Measurements from ENCODE around the gene PTPRD.
"Not testable (repeated sequence)": the region's sequence is repeated elsewhere in the genome, so short reads cannot be mapped to it uniquely, and the experiment has no call there.

PTPRD gene

GRCh38 chr9:10449201-10449617, 163.6 kb downstream of the PTPRD start:
- not testable (repeated sequence) for DNase-seq

GRCh38 chr9:10447036-10447435, 165.8 kb downstream of the PTPRD start:
- DNase-seq: no peak

- no peak for DNase-seq
Observed at GRCh38 chr9:10443868-10444204, 169.0 kb downstream of the PTPRD start.

DNA sequence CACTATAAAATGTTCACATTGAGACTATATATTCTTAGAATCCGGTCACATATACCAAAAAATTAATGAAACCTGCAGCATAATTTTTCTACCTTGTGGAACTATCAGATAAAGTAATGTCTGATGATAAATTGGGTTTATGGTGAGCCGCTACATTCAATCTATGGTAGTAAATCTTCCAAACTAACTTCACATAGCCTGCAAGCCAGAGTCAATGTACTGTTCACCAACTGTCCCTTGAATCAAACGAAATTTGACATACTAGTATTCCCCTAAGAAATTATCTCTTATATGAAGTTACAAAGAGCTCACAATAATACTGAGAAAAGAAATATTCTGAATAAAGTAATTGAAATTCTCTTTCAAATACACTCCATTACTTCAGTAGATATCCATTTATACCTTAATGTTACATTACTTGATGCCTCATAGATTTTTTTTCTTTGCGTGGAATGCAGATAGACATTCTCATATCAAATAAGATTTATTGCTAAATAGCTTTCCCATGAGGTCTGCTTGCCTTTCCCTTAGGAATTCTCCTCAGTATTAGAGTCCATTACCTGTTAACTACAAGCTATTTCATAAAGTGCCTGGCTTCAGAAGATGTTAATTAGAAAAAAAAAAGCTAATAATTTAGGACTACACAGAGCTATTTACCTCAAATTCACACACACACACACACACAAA, 169.5 kb downstream of the PTPRD start:
- DNase-seq: no peak

DNA sequence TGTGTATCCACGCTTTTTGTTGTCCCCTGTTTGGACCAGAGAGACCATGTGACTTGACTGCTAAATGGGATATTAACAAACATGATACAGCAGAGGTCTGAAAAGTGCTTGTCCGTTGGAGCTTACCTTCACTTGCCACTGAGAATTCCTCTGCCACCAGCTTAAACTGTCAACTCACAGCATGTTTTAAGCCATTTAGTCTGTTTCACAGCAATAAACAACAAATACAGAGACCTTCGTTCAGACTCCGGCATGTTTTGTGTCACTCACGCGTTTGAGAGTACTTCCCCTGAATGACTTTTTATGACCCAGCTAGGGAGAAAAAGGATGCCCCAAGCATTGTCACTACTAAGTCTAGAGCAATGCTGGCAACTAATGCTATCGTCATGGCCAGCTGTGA, 173.8 kb downstream of the PTPRD start:
- DNase-seq: no peak

- DNase-seq: no peak
Observed at GRCh38 chr9:10436756-10437155, 176.0 kb downstream of the PTPRD start.

DNA sequence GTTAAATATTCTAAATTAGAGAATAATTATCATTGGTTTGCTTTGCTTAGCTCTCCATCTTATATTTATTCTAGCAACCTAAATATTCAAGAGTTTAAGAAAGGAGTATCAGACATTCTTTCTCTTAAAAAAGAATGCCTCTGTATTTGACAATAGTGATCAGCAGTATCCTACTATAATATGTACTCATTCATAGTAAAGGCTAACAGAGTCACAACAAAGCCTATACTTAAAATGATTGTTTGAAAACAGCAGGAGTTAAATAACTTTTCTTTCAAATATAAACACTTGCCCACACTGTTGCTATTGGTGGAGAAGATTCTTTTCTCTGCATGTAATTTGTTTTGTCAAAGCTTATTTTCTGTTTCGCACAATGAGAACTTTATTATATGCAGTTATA, 178.4 kb downstream of the PTPRD start:
- no peak for DNase-seq

- no peak for DNase-seq
Observed at GRCh38 chr9:10411272-10411671, 201.5 kb downstream of the PTPRD start.

GRCh38 chr9:10403283-10403682, 209.5 kb downstream of the PTPRD start:
- no peak for DNase-seq

- DNase-seq: peak; percentile 7
Observed at GRCh38 chr9:10396615-10397014, 216.2 kb downstream of the PTPRD start.

- DNase-seq: no peak
Observed at GRCh38 chr9:10387282-10387681, 225.5 kb downstream of the PTPRD start.

GRCh38 chr9:10371824-10372223, 241.0 kb downstream of the PTPRD start:
- DNase-seq: no peak

- DNase-seq: peak; percentile 21
Observed at GRCh38 chr9:10366171-10366779, 246.5 kb downstream of the PTPRD start.

- DNase-seq: no peak
Observed at GRCh38 chr9:10354591-10354990, 258.2 kb downstream of the PTPRD start.

DNA sequence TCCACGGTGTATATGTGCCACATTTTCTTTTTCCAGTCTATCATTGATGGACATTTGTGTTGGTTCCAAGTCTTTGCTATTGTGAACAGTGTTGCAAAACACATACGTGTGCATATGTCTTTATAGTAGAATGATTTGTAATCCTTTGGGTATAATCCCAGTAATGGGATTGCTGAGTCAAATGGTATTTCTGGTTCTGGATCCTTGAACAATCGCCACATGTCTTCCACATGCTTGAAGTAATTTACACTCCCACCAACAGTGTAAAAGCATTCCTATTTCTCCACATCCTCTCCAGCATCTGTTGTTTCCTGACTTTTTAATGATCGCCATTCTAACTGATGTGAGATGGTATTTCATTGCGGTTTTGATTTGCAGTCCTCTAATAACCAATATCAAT, 267.2 kb downstream of the PTPRD start:
- not testable (repeated sequence) for DNase-seq

GRCh38 chr9:10341057-10341456, 271.7 kb downstream of the PTPRD start:
- DNase-seq: no peak

DNA sequence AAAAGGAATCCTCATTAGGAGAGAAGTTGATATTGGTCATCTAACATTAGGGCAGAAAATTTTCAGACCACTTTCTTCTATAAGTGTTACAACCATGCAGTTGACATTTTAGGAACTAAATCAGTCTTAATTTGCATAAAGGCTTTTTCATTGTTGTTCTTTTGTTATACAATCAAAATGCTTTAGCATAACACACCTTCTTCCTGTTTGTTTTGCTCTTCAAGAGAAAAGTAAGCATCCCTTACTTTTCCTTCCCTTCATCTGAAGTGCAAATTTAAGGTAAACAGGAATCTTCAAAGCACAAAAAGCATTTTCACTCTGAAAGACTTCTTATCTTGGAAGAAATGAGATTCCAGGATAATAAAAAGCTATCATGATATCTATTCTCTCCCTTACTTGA, 273.6 kb downstream of the PTPRD start:
- no peak for DNase-seq

DNA sequence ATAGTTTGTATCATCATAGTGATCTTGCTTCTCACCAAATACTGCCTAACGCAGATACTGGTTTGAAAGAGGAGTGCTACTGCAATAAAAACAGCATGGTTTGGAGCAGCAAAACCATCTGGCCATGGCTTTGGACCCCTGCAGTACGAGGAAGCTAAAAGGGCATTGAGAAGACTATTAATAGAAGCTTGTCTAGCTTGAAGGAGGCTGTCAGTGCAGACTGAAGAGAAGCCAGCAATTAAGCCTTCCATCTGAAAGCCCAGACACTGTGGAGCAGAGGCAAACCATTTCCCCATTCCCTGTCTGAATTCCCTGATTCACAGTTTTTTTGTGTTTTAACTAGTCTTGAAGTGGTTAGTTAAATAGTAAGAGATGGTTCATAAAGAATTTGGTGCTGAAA, 281.6 kb downstream of the PTPRD start:
- DNase-seq: no peak

GRCh38 chr9:10282084-10282483, 330.7 kb downstream of the PTPRD start:
- no peak for DNase-seq

GRCh38 chr9:10274988-10275387, 337.8 kb downstream of the PTPRD start:
- no peak for DNase-seq

DNA sequence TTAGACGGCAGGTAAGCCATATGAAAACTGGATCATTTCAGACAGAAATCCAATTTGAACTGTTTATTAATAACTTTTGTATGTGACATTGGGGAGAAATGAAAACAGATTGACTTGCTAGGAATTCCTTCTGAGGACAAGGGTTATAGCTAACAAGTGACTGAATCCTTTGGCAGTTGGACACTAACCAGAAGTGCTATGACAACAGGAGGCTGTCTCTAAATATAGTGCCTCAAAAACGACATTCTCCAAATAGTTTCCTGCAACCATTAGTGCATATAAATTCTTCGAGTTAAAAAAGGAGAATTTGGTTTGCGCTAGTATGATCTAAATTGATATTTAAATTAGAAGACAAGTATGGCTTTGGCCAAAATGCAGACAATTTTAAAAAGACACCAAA, 338.6 kb downstream of the PTPRD start:
- DNase-seq: no peak

DNA sequence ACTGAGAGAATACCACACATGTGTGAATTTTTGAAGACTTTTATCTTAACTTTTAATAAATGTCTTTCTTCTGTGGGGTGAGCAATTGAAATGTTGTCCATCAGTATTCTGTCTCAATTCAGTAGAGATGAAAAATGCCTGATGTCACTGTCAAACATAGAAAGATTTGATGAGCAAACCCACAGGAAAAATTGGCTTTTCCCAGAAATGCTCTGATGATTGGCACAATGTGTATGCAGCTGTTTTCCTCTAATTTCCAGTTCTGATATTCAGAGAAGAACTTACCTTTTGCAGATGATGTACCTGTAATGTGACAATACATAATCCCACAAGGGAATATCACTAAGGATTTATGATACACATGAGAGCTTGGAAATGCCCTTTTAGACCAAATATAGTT, 340.0 kb downstream of the PTPRD start:
- DNase-seq: no peak

GRCh38 chr9:10268531-10269485, 344.0 kb downstream of the PTPRD start:
- peak; percentile 15 for DNase-seq

- no peak for DNase-seq
Observed at GRCh38 chr9:10265153-10265631, 347.6 kb downstream of the PTPRD start.
